Osteoblast (primary cell): ENCODE data around the gene ROPN1B. TPM values are rescaled to one million over a fixed set of nuclear protein-coding genes. Genes with fewer than 3 reads are reported as not detected.

ENCODE experiments used
- DNase-seq: peaks from one replicate; pipeline ENCODE4 v3.0.0; 2011; ENCODE audit warnings: low spot score, mixed read lengths; ENCODE audit not compliant: insufficient read length; ENCODE audit errors: missing footprints
- H2AFZ ChIP-seq: 2 replicates; pipeline ENCODE4 v1.6.0; 2011; ENCODE audit warnings: mild to moderate bottlenecking, low read length
- H3K27ac ChIP-seq: 2 replicates; pipeline ENCODE4 v1.5.1; 2011; ENCODE audit warnings: mild to moderate bottlenecking, low read depth, low read length, moderate library complexity
- H3K27me3 ChIP-seq: 2 replicates; pipeline ENCODE4 v1.6.0; 2012; ENCODE audit warnings: mild to moderate bottlenecking, control low read depth, inconsistent platforms, low read length, moderate library complexity; ENCODE audit not compliant: insufficient read depth
- H3K36me3 ChIP-seq: 2 replicates; pipeline ENCODE4 v1.5.1; 2011; ENCODE audit warnings: mild to moderate bottlenecking, low read length, control low read depth, moderate library complexity; ENCODE audit not compliant: insufficient read depth
- H3K4me1 ChIP-seq: 2 replicates; pipeline ENCODE4 v1.5.1; 2011; ENCODE audit warnings: mild to moderate bottlenecking, low read length, control low read depth, moderate library complexity; ENCODE audit not compliant: insufficient read depth
- H3K4me2 ChIP-seq: 2 replicates; pipeline ENCODE4 v1.6.0; 2011; ENCODE audit warnings: mild to moderate bottlenecking, low read length; ENCODE audit not compliant: insufficient read depth
- H3K4me3 ChIP-seq: fragments of 200-600 bp; sonication (generic); 3 replicates; pipeline ENCODE4 v1.5.1; 2012; ENCODE audit warnings: mild to moderate bottlenecking, low read length, inconsistent platforms; ENCODE audit not compliant: insufficient read depth
- H3K79me2 ChIP-seq: 2 replicates; pipeline ENCODE4 v1.6.0; 2012; ENCODE audit warnings: mild to moderate bottlenecking, low read length, control low read depth, inconsistent platforms; ENCODE audit not compliant: insufficient read depth
- H3K9me3 ChIP-seq: 2 replicates; pipeline ENCODE4 v1.5.1; 2011; ENCODE audit warnings: low read depth, low read length, control low read depth
- H4K20me1 ChIP-seq: 2 replicates; pipeline ENCODE4 v1.6.0; 2012; ENCODE audit warnings: mild to moderate bottlenecking, low read length, control low read depth; ENCODE audit not compliant: insufficient read depth
- total RNA-seq: library from RNA; depleted of rRNA; stranded (reverse); fragments of >200 nt; gene quantifications from 2 replicates; pipeline ENCODE4 v1.2.3, GENCODE V29; 2012
- TF ChIP-seq, protein P1 (sequence below): IDR thresholded peaks from 2 replicates; pipeline ENCODE4 v1.5.1; 2011; ENCODE audit warnings: mild to moderate bottlenecking, low read depth, low read length, moderate library complexity; ENCODE audit errors: extremely low read depth

The ROPN1B gene
- total RNA-seq, 1 donor, result not detected

GRCh38 chr3:126018995-126019394 is 50.0 kb downstream of the ROPN1B start:
- Histone ChIP-seq H2AFZ (no peak overlapping the region), H3K9me3 (no peaks in the 10 kb centered on the region), H3K4me1 (peaks cover 3% of the 10 kb centered on the region), H3K4me3 (no peak overlapping the region), H3K27ac (no peak overlapping the region), H3K36me3 (no peaks in the 10 kb centered on the region), H4K20me1 (no peaks in the 10 kb centered on the region), H3K4me2 (no peak overlapping the region), H3K79me2 (no peaks in the 10 kb centered on the region), H3K27me3 (no peaks in the 10 kb centered on the region)
- DNase-seq, result no peak
- TF ChIP-seq, protein P1, sequence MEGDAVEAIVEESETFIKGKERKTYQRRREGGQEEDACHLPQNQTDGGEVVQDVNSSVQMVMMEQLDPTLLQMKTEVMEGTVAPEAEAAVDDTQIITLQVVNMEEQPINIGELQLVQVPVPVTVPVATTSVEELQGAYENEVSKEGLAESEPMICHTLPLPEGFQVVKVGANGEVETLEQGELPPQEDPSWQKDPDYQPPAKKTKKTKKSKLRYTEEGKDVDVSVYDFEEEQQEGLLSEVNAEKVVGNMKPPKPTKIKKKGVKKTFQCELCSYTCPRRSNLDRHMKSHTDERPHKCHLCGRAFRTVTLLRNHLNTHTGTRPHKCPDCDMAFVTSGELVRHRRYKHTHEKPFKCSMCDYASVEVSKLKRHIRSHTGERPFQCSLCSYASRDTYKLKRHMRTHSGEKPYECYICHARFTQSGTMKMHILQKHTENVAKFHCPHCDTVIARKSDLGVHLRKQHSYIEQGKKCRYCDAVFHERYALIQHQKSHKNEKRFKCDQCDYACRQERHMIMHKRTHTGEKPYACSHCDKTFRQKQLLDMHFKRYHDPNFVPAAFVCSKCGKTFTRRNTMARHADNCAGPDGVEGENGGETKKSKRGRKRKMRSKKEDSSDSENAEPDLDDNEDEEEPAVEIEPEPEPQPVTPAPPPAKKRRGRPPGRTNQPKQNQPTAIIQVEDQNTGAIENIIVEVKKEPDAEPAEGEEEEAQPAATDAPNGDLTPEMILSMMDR, result no peak

GRCh38 chr3:126019683-126020082 is 50.7 kb downstream of the ROPN1B start:
- TF ChIP-seq, protein P1, result no peak
- no peak overlapping the region for H3K4me2 ChIP-seq
- no peak for DNase-seq

DNA sequence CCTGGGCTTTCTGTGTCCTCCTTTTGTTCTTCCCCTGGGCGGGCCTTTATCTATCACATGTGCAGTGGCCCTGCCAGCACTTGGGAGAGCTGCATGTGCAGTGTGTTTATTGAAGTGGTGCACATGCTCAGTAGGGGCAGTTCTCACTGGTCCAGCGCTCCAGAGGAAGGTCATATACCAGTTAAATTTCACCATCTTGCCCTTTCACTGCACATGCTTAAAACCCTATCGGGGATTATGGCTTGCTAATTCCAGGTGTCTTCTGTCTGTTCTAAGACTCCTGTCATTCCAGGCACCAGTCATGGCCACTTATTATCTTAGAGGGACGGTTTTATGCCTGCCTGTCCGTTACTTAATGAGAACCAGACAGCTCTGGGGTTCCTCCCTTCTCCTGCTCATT is 52.2 kb downstream of the ROPN1B start:
- no peak for DNase-seq
- TF ChIP-seq, protein P1, result no peak
- no peak overlapping the region for H3K27ac ChIP-seq
- H3K79me2 ChIP-seq, result no peaks in the 10 kb centered on the region
- no peak overlapping the region for H2AFZ ChIP-seq
- no peaks in the 10 kb centered on the region for H3K36me3 ChIP-seq
- H3K27me3 ChIP-seq, result no peaks in the 10 kb centered on the region
- no peak overlapping the region for H3K4me3 ChIP-seq
- no peaks in the 10 kb centered on the region for H3K9me3 ChIP-seq
- H4K20me1 ChIP-seq, result no peaks in the 10 kb centered on the region
- no peak overlapping the region for H3K4me2 ChIP-seq
- no peaks in the 10 kb centered on the region for H3K4me1 ChIP-seq

More at GRCh38 chr3:126019683-126020082, 50.7 kb downstream of the ROPN1B start:
- Histone ChIP-seq H4K20me1 (no peaks in the 10 kb centered on the region), H3K4me3 (no peak overlapping the region), H3K36me3 (no peaks in the 10 kb centered on the region), H3K9me3 (no peaks in the 10 kb centered on the region), H2AFZ (no peak overlapping the region), H3K79me2 (no peaks in the 10 kb centered on the region), H3K27ac (no peak overlapping the region), H3K4me1 (peaks cover under 1% of the 10 kb centered on the region), H3K27me3 (no peaks in the 10 kb centered on the region)

- Histone ChIP-seq H3K27ac (no peak overlapping the region), H3K4me3 (no peak overlapping the region), H3K4me2 (no peak overlapping the region), H3K79me2 (no peaks in the 10 kb centered on the region), H3K4me1 (no peaks in the 10 kb centered on the region), H3K36me3 (no peaks in the 10 kb centered on the region), H3K27me3 (no peaks in the 10 kb centered on the region), H3K9me3 (no peaks in the 10 kb centered on the region), H2AFZ (no peak overlapping the region), H4K20me1 (no peaks in the 10 kb centered on the region)
- no peak for DNase-seq
- TF ChIP-seq, protein P1, result no peak
Observed at GRCh38 chr3:126021702-126022101, 52.7 kb downstream of the ROPN1B start.
